Fibroblast of lung (primary cell): ENCODE measurements around the gene ANKS1B. TPM values are rescaled to one million over a fixed set of nuclear protein-coding genes. Genes with fewer than 3 reads are reported as not detected.

ENCODE experiments used
- DNase-seq, 2 donors: peaks; one replicate each; pipeline versions ENCODE4 v3.0.0 to v3.0.0-alpha.2; 2010; ENCODE audit warnings: low read depth in 2 of 2
- H2AFZ ChIP-seq: 2 replicates; pipeline ENCODE4 v1.5.1; 2012; ENCODE audit warnings: low read length, control low read depth, inconsistent platforms
- H3K27ac ChIP-seq: 2 replicates; pipeline ENCODE4 v1.5.1; 2011; ENCODE audit warnings: low read length, control low read depth; ENCODE audit not compliant: insufficient read depth
- H3K27me3 ChIP-seq: 2 replicates; pipeline ENCODE4 v1.5.1; 2011; ENCODE audit warnings: mild to moderate bottlenecking, low read length; ENCODE audit not compliant: control insufficient read depth, insufficient read depth
- H3K36me3 ChIP-seq: 2 replicates; pipeline ENCODE4 v1.5.1; 2011; ENCODE audit warnings: low read length; ENCODE audit not compliant: control insufficient read depth, insufficient read depth
- H3K4me1 ChIP-seq: 2 replicates; pipeline ENCODE4 v1.5.1; 2011; ENCODE audit warnings: low read length; ENCODE audit not compliant: control insufficient read depth, insufficient read depth; ENCODE audit errors: extremely low read depth
- H3K4me2 ChIP-seq: 2 replicates; pipeline ENCODE4 v1.5.1; 2011; ENCODE audit warnings: low read length, control low read depth; ENCODE audit not compliant: insufficient read depth; ENCODE audit errors: extremely low read depth
- H3K4me3 ChIP-seq, 4 experiments: fragments of 200-600 bp in 1 of 4; sonication (generic) in 1 of 4; replicated peaks in 1 of 4; 2 replicates each; pipeline ENCODE4 v1.5.1; 2011 to 2016; ENCODE audit warnings: low read length in 4 of 4, low read depth in 3 of 4, mild to moderate bottlenecking in 3 of 4, control low read depth in 2 of 4, inconsistent platforms in 1 of 4, mixed read lengths in 1 of 4; ENCODE audit not compliant: insufficient read depth in 1 of 4; ENCODE audit errors: control extremely low read depth in 1 of 4
- H3K79me2 ChIP-seq: 2 replicates; pipeline ENCODE4 v1.5.1; 2012; ENCODE audit warnings: mild to moderate bottlenecking, low read length, inconsistent platforms; ENCODE audit not compliant: control insufficient read depth, insufficient read depth
- H3K9ac ChIP-seq: 2 replicates; pipeline ENCODE4 v1.5.1; 2011; ENCODE audit warnings: mild to moderate bottlenecking, low read length, control low read depth; ENCODE audit not compliant: insufficient read depth
- H3K9me3 ChIP-seq: 2 replicates; pipeline ENCODE4 v1.5.1; 2012; ENCODE audit warnings: low read depth, low read length; ENCODE audit not compliant: control insufficient read depth, insufficient read depth
- H4K20me1 ChIP-seq: 2 replicates; pipeline ENCODE4 v1.5.1; 2011; ENCODE audit warnings: low read length; ENCODE audit not compliant: control insufficient read depth, insufficient read depth; ENCODE audit errors: extremely low read depth
- CTCF ChIP-seq, 2 donors: IDR thresholded peaks in 1 of 2; conservative IDR thresholded peaks in 1 of 2; 1 replicate in 1 of 2; 2 replicates in 1 of 2; pipeline ENCODE4 v1.5.1; 2011 to 2012; ENCODE audit warnings: low read length in 2 of 2, control low read depth in 1 of 2, inconsistent platforms in 1 of 2, low read depth in 1 of 2, mild to moderate bottlenecking in 1 of 2
- EZH2 ChIP-seq: IDR thresholded peaks from 2 replicates; pipeline ENCODE4 v1.5.1; 2012; ENCODE audit warnings: low read length, control low read depth, mild to moderate bottlenecking; ENCODE audit errors: missing control alignments
- polyA plus RNA-seq, 2 donors: library from polyadenylated mRNA; depleted of rRNA in 1 of 2; stranded (reverse) in 1 of 2; unstranded in 1 of 2; fragments of >200 nt; gene quantifications; 2 replicates each; pipeline ENCODE4 v1.2.1, GENCODE V29; 2011 to 2012; ENCODE audit warnings: missing spikeins in 1 of 2
- total RNA-seq: library from RNA; depleted of rRNA; stranded (reverse); fragments of >200 nt; gene quantifications from 2 replicates; pipeline ENCODE4 v1.2.1, GENCODE V29; 2014

The ANKS1B gene
- total and polyA plus RNA-seq, 2 donors (not counting 1 experiment from before 2014, with no cell fraction given) = 0.11 to 0.83 TPM

GRCh38 chr12:98788396-98788795 lies 1196.3 kb downstream of the ANKS1B start:
- H2AFZ ChIP-seq = no peak overlapping the region
- no peaks in the 10 kb centered on the region for H3K27me3 ChIP-seq
- no peaks in the 10 kb centered on the region for H3K36me3 ChIP-seq
- no peaks in the 10 kb centered on the region for H3K4me1 ChIP-seq
- no peak overlapping the region for H3K4me3 ChIP-seq
- H3K9ac ChIP-seq = no peak overlapping the region
- H4K20me1 ChIP-seq = no peaks in the 10 kb centered on the region
- no peak overlapping the region for H3K27ac ChIP-seq
- TF ChIP-seq CTCF (conservative IDR thresholded peaks at IDR 0.05 in 1 of 2, IDR thresholded peaks at IDR 0.05 in 1 of 2; ENCODE audit: low read depth in 1 of 2, low read length in 2 of 2) = no peak
- no peak for TF ChIP-seq EZH2
- no peaks in the 10 kb centered on the region for H3K79me2 ChIP-seq
- no peak for DNase-seq
- no peaks in the 10 kb centered on the region for H3K9me3 ChIP-seq
- H3K4me2 ChIP-seq = no peak overlapping the region

DNA sequence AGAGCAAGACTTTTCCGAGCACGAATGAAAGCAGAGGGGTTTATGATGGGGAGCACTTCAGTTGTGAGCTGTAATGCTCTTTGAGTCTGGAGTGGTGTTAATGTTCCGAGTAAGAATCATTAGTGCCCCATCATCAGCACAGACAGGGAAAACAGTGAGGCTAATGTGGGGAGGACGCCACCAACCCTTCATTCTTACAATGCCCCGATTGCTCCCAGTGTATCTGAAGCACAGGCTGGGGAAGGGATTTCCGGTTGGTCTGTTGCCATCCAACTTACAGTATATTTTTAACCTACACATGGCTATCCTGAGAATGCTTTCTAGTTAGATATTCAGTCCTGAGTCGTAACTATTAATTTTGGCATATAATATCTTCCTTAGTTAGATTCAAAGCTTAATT lies 1198.1 kb downstream of the ANKS1B start:
- H3K79me2 ChIP-seq = no peaks in the 10 kb centered on the region
- no peak overlapping the region for H3K4me2 ChIP-seq
- H3K27ac ChIP-seq = no peak overlapping the region
- H4K20me1 ChIP-seq = no peaks in the 10 kb centered on the region
- H3K36me3 ChIP-seq = no peaks in the 10 kb centered on the region
- H3K9ac ChIP-seq = no peak overlapping the region
- H3K4me1 ChIP-seq = no peaks in the 10 kb centered on the region
- H3K9me3 ChIP-seq = no peaks in the 10 kb centered on the region
- no peak for DNase-seq
- no peak overlapping the region for H3K4me3 ChIP-seq
- H2AFZ ChIP-seq = no peak overlapping the region
- TF ChIP-seq CTCF (conservative IDR thresholded peaks at IDR 0.05 in 1 of 2, IDR thresholded peaks at IDR 0.05 in 1 of 2; ENCODE audit: low read depth in 1 of 2, low read length in 2 of 2) (no peak), EZH2 (no peak)
- H3K27me3 ChIP-seq = no peaks in the 10 kb centered on the region

DNA sequence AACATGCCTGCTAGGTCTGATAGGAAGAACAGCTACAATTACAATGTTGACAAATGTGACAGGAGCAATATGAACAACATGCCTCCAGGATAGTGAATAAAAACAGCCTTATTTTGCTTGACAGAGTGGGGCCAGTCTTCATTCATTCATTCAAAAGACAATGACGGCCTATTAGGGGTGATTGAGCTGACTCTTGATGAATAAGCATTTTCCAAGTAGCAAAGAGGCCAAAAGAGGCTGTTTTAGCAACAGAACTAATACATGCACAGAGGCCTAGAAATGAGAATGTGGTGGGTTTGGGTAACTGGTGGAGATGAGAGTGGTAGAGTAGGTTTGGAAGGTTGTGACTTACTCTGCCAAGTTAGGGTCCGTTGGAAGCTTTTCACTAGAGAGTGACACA lies 1201.3 kb downstream of the ANKS1B start:
- H3K4me3 ChIP-seq = no peak overlapping the region
- H3K9ac ChIP-seq = no peak overlapping the region
- no peak overlapping the region for H3K4me2 ChIP-seq
- H3K36me3 ChIP-seq = no peaks in the 10 kb centered on the region
- H4K20me1 ChIP-seq = no peaks in the 10 kb centered on the region
- no peaks in the 10 kb centered on the region for H3K27me3 ChIP-seq
- no peaks in the 10 kb centered on the region for H3K9me3 ChIP-seq
- H3K79me2 ChIP-seq = no peaks in the 10 kb centered on the region
- no peaks in the 10 kb centered on the region for H3K4me1 ChIP-seq
- no peak for TF ChIP-seq EZH2
- no peak for TF ChIP-seq CTCF (conservative IDR thresholded peaks at IDR 0.05 in 1 of 2, IDR thresholded peaks at IDR 0.05 in 1 of 2; ENCODE audit: low read depth in 1 of 2, low read length in 2 of 2)
- H3K27ac ChIP-seq = no peak overlapping the region
- DNase-seq = no peak
- H2AFZ ChIP-seq = no peak overlapping the region
